Stimulated activated CD8-positive, alpha-beta memory T cell treated with anti-CD3 and anti-CD28 coated beads, Interleukin-7, amount 100 ng/mL, for 1 hour (primary cell): ENCODE data around the gene ATXN7.

Source experiments
- DNase-seq, 2 donors: peaks; one replicate each; pipeline ENCODE4 v3.0.0-alpha.2; 2020; ENCODE audit warnings: low read depth in 2 of 2

ATXN7 gene

DNA sequence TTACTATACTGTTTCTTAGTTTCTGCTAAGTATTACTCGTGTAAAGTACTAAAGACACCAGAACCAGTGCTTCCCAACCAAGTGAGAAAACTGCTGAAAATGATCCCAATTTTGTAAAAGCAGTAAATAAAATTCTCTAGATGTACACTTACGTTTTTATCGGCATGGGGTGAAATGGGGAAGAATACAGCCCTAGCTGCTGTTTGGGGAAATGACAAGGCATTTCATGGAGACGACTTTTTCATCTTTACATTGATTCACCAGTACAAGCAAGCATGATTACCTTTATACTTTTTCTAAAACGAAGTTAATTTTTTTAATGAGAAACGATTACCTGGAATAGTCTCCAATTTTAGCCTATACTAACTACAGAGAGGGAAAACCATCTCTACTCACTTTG, 158.3 kb downstream of the ATXN7 start:
- no peak for DNase-seq

DNA sequence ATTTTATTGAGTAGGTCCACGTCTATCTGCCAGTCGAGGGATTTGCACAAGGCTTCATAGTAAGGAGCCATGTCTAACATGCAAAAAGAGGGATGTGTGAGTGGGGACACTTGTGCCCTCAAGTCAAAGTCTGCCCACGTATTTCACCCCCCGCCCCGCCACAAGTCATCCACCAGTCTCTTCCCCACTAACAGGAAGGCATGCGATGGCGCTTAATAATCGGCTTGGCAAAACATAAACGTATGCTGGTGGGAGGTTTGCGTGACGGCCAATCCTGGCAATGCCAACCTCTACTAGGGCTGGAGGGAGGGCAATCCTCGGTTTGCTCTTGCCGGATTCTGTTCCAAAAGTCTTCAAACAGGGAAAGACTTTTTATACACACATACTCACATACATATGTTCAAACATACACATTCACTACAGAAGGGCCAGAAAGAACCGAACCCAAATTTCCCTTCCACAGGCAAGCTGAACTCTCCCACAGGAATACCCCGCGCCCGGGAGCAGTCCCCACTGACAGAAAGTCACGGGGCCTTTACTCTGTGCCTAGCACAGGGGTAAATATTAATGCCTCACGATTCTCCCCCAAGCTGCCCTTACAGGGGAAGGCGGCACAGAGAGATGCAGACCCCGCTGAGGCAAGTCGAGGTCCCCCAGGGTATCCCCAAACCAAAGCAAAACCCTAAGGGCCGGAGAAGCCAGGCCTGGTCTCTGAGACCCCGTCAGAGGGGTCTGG, 159.0 kb downstream of the ATXN7 start:
- no peak for DNase-seq

DNA sequence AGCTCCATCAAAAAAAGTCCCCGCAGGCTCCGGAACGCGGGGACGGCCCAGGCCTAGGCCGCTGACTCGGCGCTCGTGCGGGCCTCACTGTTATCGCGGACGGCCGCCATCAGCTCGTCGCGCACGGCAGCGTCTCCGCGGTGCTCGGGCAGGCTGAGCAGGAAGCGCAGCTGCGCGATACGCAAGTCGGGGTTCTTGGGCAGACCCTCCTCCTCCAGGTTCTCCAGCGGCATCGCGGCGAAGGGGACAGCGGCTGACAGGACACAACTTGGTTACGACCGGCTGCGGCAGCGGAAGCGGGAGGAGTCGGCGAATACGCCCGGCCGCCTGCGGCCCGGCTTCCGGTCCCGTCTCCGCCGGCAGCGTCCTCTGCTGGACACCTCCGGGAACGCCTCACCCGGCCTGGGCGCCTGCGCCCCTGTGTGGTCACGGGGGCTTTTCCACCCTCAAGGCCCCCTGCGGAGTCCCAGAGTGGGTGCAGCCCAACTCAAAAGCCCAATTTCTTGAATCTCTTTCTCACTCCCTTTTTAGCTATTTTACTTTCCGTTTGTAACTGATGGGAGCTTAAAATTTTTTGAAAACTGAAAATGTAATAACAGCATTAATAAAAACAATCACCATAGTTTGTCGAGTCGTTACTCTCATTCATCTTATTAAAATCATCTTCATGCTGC, 159.7 kb downstream of the ATXN7 start, which contains the start of gene PSMD6:
Gene PSMD6 (minus strand): TSS at position 308 of the 674 bp plus-strand sequence. CDS start 75 bp downstream, at position 233.
- DNase-seq = peak; percentile 88 to 90

DNA sequence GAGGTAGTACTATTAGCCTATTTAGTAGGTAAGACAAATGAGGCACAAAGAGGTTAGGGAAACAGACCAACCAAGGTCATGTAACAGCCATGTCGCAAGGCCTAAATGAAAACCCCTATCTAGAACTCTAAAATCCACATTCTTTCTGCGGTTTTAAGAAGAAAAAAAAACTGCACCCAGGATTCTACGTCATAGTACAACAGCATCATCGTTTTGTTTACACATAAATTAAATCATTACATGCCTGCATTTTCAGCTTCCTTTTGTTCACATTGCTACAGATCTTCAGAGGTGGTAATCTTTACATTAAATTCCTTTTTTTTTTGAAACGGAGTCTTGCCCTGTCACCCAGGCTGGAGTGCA, 160.2 kb downstream of the ATXN7 start:
- DNase-seq = no peak

DNA sequence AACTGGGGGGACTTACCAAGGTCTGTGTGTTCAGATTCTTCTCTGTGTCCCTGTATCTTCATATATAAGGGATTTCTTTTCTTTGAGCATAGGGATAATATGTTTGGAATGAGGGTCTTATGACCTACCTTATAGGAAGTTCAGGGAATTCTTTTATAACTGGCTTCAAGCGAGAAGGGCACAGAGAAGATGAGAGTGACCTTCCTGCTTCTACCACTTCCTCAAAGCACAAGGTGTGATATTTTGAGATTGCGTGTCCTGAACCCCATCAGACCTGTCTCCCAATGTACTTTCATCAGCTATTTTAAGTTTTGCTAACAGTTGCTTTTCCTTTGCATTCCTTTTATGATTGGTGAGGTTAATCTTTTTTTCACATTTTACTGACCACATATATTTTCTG, 162.7 kb downstream of the ATXN7 start:
- no peak for DNase-seq

DNA sequence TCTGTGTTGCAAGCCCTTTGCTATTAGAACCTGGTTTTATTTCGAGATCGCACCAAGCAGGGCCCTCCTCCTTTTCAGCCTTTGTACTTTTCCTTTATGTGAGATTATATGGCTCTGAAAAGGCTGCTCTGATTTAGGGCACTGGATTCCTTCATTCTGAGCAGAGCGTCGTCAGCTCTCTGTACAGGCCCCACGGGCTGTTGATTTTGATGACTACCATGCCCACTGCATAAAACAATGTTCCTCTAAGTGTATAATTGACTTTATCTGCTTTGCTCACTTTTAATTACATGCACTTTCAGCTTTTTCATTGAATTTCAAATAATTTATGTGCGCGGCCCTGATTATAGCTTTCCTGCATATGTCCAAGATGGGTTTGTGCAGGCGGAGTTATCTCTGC, 164.0 kb downstream of the ATXN7 start:
- DNase-seq = no peak

DNA sequence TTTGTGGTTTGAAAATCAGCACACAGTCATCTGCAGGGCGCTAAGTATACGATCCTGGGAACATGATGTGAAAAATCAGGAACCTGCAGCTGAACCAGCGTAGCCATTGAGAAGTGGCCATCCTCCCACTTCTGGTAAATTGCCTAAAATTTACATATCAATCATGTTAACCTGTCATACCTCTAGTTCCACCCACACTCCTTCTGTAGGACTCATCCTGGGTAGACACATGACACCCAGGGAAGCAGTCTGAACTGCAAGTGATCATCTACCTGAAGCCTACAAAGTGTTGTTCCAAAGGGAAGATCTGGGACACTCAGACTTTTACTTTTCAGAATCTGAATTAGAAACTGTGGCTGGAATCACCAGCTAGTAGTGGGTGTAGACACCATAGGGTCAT, 165.1 kb downstream of the ATXN7 start:
- no peak for DNase-seq

DNA sequence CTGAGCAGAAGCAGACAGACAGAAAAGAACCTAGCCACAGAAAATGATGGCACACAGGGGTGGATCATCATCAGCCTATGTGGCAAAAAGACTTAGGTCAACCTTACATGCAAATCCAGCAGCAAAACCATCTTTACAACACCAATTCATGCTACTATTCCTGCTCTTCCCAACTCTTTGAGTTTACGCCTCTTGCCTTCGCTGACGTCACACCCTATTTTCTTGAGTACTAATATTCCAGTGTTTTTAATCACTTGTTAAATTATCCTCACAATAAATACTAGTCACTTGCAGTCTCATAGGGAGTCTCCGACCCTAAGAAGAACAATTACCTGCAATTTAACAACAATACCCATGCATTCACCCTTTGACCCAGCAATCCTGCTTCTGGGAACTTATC, 165.6 kb downstream of the ATXN7 start:
- no peak for DNase-seq

DNA sequence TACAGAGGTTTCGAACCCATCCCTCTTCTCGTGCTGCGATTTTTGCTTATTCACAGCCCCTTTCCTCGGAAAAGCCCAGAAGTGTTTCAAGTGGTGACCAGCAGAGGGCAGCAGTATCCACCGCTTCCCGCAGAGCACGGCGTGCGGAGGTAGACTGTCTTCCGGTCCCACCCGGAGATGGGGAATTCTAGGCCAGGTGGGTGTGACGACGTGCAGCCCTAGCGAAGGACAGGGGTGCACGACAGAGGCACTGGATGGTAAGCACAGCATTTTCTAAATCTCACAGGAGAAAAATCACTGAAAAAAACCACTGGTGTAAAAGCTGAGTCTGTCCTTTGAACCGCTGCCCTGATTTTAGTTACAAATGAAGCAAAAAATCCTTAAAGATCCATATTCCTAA, 167.1 kb downstream of the ATXN7 start:
- DNase-seq = peak; percentile 41 to 54

DNA sequence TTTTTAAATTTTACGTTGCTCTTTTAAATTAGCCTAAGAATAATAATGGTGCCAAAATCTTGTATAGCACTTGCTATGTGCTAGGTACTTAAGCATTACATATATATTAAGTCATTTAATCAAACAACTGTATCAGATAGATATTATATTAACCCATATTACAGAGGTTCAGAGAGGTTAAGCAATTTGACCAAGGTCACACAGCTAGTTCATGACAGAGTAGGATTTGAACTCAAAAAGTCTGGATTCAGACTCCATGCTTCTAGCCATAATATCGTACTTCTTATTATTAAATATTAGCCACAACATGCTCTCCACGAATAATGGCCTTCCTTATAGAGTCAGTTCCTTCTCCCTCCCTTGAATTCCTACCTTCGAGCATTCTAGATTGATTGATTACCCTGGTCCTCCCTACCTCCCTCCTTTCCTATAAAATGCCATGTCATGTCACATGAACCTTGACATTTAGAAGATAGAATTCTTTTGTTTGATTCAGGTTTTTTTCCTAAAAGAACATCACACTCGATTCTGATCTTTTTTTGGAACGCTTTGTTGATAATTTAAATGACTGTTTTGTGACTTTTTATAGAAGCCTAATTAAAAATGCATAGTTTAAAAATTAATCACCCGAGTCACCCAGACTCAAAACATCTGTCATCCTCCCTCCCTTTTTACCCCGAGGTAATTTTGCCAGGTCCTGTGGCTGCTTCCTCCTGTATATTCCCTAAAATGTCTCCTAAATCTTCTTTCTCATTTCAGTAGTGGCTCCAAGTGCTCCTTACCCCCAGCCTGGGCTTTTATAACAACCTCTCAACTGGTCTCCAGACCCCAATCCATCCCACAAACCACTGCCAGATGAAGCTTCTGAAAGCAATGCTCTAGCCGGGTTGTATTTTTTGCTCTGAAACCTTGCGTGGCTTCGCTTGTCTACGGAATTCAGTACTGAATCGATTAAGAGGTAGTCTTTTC, 168.2 kb downstream of the ATXN7 start:
- no peak for DNase-seq

DNA sequence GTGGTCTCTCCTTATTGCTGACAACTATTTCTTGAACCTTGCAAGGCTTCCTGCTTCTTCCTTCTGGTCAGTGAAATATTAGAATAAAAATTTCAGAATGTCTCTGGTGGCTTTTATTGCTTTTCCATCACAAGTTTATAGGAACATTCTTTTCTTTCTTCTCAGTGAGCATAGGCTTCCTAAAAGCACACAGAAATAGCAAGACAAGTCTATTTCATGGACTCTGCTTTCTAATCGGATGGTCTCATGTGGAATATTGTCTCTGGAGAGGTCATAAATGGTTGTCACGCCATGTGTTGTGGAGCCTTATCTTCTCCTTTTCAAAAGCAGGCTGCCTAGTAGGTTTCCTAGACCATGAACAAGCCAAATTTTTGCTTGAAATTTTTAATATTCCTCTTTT, 169.4 kb downstream of the ATXN7 start:
- no peak for DNase-seq

DNA sequence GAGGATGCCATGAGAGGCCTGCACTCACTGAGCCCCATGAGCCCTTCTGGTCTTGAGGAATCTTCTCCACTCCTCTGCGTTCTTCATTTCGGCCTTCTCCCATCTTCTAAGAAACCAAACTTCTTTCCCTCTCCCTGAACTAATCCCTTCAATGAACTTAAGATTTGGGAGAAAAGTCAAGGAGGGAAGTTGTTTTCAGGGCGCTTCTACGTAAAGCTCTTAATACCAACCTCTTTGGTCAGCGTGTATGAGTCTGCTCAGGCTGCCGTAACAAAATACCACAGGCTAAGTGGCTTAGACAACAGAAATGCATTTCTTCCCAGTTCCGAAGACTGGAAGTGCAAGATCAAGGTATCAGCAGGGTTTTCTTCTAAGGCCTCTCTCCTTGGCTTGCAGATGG, 173.4 kb downstream of the ATXN7 start:
- DNase-seq = no peak

DNA sequence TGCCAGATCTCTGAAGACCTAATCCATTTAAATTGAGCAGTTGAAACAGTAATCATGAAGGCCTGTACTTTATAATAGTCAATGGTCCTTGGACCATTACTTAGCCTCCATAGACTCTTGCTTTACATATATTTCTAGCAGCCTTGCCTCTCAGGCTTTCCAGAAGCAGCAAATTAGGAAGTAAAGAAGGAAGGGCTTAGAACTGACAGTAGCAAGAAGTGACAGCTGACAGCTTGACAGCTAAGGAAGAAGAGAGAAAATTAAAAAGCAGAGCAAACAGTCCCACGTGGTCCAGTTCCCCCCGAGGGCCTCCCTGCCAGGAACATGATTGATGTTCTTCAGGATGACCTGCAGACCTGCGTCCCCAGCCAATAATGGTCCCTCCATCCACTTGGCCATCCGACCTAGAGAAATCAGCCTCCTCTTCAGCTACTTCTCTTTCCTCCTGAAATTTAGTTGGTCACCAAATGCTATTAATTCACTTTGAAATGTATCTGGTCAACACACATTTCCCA, 174.6 kb downstream of the ATXN7 start:
- DNase-seq = no peak

DNA sequence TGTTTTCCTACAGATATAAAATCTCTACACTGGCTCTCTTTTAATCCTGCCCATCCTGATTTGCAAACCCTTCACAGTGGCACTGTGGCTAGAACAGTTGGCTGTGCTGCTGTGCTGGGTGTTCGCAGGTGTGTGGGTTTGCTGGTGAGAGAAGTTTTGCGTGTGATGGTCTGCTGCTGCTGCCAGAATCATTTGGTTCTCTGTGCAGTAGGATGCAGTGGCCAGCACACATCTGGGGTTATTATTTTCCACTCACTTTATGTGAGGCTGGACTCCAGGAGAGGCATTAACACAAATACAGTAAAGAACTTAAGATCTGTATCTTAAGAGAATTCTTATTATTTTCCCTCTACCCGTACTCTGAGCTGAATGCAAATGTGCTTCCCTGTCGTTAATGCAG, 175.7 kb downstream of the ATXN7 start:
- DNase-seq = no peak

DNA sequence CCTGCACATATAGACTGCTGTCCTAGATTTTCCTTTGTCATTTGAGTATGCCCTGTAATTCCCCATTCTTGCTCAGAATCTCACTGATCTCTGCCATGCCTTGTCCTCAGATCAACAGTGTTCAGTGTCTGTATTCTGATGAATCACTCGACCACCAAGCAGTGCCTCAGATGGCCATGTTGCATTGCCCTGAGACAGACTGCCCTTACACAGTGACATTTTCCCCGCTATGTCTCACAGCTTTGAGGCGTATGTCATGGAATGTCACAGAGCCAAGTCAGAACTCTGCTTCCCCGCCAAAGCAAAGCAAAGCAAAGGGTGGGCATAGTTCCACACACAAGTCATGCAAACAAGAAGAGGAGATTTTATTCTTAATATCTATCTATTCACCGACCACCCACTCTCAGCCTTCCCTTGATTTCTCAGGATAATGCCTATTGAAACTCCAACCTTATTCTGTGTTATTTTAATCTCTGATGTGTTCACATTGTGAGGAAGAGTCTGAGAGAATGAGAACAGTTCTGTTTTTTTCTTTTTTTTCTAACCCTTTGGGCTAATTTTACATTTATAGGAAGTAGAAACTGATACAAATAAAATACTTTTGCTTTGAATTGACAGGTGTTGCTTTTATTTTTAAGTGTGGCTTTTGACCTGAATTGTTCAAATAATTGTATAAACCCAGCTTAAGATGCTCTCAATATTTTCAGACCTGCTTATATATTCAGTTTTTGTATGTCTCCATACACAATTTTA, 176.5 kb downstream of the ATXN7 start:
- no peak for DNase-seq

DNA sequence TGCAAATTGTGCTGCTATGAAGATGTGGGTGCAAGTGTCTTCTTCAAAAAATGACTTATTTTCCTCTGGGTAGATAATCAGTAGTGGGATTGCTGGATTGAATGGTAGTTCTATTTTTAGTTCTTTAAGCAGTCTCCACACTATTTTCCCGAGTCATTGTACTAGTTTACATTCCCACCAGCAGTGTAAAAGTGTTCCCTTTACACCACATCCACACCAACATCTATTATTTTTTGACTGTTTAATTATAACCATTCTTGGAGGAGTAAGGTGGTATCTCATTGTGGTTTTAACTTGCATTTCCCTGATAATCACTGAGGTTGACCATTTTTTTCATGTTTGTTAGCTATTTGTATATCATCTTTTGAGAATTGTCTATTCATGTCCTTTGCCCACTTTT, 179.3 kb downstream of the ATXN7 start:
- DNase-seq = no peak

DNA sequence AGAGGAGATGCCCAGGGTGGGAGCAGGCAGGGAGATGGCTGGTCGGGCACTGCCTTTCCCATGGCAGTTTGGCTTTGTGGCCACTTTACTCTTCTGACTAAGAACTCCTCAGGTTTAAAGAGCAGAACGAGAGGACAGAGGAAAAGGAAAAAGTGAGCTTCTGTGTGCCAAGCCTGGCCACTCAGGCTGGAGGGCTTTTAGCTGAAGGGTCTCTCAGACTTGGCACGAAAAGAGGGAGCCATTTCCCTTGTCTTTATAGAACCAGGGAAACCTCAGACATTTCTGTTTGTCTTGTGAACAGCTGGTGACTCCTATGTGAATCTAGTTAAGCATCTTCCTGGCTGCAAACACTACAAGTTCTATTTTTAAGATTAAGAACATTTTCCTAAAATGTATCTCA, 182.9 kb downstream of the ATXN7 start:
- DNase-seq = no peak

DNA sequence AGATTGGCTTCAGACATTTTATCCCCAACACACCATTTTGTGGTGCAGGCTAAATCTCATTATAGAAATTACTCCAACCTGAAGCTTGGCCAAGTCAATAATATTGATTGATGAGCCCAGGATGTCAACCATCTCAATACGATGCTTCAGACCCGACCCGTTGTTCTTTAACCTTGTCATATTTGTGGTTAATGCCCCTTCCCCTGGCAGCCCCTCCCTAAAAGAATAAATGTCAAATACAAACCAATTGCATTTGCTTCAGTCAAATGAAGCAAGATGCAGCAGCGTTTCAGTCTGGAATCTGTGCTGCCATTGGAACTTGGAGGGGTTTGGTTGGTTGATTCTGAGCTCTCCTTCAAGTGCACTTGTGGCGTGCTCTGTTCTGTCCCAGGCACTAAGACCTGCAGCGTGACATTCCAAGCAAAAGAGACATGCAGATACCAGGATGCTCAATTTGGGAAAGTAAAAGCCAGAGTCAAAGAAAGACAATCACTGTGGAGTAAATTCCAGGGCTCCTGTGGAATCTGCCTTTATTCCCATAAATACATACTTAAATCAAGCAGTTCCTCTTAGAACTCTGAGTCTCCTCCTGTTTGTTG, 183.4 kb downstream of the ATXN7 start:
- no peak for DNase-seq

DNA sequence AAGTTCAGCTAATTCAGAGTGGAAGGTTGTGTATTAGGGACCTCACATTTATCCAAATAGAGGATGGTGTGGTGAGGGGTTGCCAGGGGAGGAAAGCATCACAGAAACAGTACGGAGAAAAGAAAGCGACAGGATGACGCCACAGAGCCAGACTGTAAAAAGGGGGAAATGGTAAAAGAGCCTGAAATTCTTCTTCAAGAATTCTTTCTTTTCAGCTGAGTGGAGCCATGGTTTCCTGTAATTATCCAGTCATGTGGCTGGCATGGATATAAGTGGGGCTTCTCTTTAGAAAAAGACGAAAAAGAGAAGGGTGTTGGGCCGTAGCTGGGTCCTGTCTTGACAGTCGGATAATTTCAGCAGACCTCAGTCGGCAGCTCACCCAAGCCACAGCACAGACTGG, 184.1 kb downstream of the ATXN7 start:
- DNase-seq = no peak

DNA sequence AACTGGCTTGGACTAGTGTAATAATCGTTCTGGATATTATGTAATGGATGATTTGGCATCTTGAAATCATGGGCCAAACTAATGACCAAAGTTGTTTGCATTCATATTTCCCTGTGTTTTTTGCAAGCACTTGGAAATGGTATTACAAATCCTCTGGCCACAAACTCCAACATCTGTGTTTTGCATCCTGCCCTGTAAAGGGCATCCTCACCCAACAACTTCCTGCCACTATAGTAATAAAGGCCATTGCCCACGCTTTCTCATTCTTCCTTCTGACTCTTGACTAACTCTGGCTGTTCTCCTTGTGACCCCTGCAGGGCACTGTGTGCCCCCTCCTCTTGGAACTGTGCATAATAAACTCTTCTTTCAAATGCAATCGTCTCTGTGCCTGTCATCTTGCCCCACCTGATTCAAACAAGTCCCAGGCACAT, 185.0 kb downstream of the ATXN7 start:
- no peak for DNase-seq

DNA sequence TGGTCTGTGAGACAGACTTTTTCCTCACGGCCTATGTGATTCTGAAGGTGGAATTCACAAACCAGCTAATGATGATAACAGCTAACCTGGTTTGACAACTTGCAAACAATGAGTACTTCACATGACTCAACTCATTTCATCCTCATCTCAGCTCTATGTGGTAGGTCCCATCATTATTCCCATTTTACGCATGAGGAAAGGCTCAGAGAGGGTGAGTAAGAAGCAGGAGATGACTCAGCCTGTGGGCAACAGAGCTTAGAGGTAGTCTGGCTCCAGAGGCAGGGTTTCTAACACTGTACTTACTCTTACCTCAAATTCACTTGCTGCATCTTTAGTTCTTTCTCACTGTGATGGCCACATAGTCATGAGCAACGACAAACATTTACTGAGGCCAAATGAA, 185.5 kb downstream of the ATXN7 start:
- DNase-seq = no peak
